B cell (primary cell): ENCODE data around the gene ARHGAP19. TPM values are rescaled to one million over a fixed set of nuclear protein-coding genes. Genes with fewer than 3 reads are reported as not detected.

Source experiments
- ATAC-seq: fragments of 200-7000 bp; cut with Tn5 transposase; one replicate; pipeline ENCODE4 v1.10.0; 2021; ENCODE audit warnings: low read depth, mild to moderate bottlenecking, moderate number of reproducible peaks, moderate library complexity
- CTCF ChIA-PET: fragments of 350-600 bp; sonication (Branson Sonifier 250); formaldehyde crosslinking; loops from one replicate; lab custom pipeline; 2021; ENCODE audit warnings: antibody characterized with exemption, inconsistent platforms; lab: Charles Lee
- POLR2A ChIA-PET: fragments of 350-600 bp; sonication (Branson Sonifier 250); formaldehyde crosslinking; loops from one replicate; lab custom pipeline; 2021; ENCODE audit warnings: antibody characterized with exemption; lab: Charles Lee
- DNase-seq: peaks from one replicate; pipeline ENCODE4 v3.0.0; 2013
- H2AFZ ChIP-seq: 2 replicates; pipeline ENCODE4 v1.6.1; 2012; ENCODE audit warnings: mild to moderate bottlenecking, low read depth, low read length; ENCODE audit not compliant: insufficient read depth, poor library complexity, severe bottlenecking
- H3K27ac ChIP-seq, 2 donors: 1 replicate in 1 of 2; 2 replicates in 1 of 2; pipeline ENCODE4 v1.5.1; 2012 to 2013; ENCODE audit warnings: low read length in 2 of 2, mild to moderate bottlenecking in 2 of 2, moderate library complexity in 1 of 2
- H3K27me3 ChIP-seq, 4 experiments: fragments of 200-600 bp in 1 of 4; sonication (generic) in 1 of 4; replicated peaks in 1 of 4; 1 replicate in 2 of 4; 2 replicates in 2 of 4; pipeline versions ENCODE4 v1.6.1 to v1.7.0; 2013 to 2016; ENCODE audit warnings: low read length in 3 of 4, mild to moderate bottlenecking in 2 of 4, mixed read lengths in 1 of 4, moderate library complexity in 1 of 4; ENCODE audit not compliant: insufficient read depth in 4 of 4, control insufficient read depth in 3 of 4; ENCODE audit errors: control extremely low read depth in 1 of 4
- H3K36me3 ChIP-seq, 2 experiments: replicated peaks in 1 of 2; 1 replicate in 1 of 2; 2 replicates in 1 of 2; pipeline versions ENCODE4 v1.6.1 to v1.7.1; 2013; ENCODE audit warnings: low read length in 1 of 2; ENCODE audit not compliant: insufficient read depth in 2 of 2, control insufficient read depth in 1 of 2; ENCODE audit errors: control extremely low read depth in 1 of 2, extremely low read depth in 1 of 2
- H3K4me1 ChIP-seq, 2 donors: fragments of 200-600 bp in 1 of 2; sonication (generic) in 1 of 2; 1 replicate in 1 of 2; 2 replicates in 1 of 2; pipeline versions ENCODE4 v1.5.1 to v1.6.1; 2013 to 2017; ENCODE audit warnings: low read length in 2 of 2; ENCODE audit not compliant: control insufficient read depth in 2 of 2, insufficient read depth in 2 of 2
- H3K4me2 ChIP-seq: replicated peaks from 2 replicates; pipeline ENCODE3; 2012; ENCODE audit warnings: mild to moderate bottlenecking, low read depth, low read length; ENCODE audit not compliant: poor library complexity, severe bottlenecking
- H3K4me3 ChIP-seq, 5 experiments: fragments of 200-600 bp in 1 of 5; sonication (generic) in 1 of 5; 1 replicate in 3 of 5; 2 replicates in 2 of 5; pipeline versions ENCODE4 v1.5.1 to v1.7.0; 2011 to 2016; ENCODE audit warnings: low read length in 4 of 5, mild to moderate bottlenecking in 4 of 5, low read depth in 2 of 5, control low read depth in 1 of 5, moderate library complexity in 1 of 5; ENCODE audit not compliant: insufficient read depth in 1 of 5; ENCODE audit errors: control extremely low read depth in 1 of 5, extremely low read depth in 1 of 5
- H3K79me2 ChIP-seq: fragments of 200-600 bp; sonication (generic); one replicate; pipeline ENCODE4 v1.6.0; 2016; ENCODE audit warnings: low read length; ENCODE audit not compliant: control insufficient read depth, insufficient read depth
- H3K9ac ChIP-seq: fragments of 200-600 bp; sonication (generic); 2 replicates; pipeline ENCODE4 v1.6.1; 2017; ENCODE audit warnings: mild to moderate bottlenecking, low read length, moderate library complexity
- H3K9me3 ChIP-seq, 3 donors: one replicate each; pipeline versions ENCODE4 v1.6.1 to v1.7.1; 2013; ENCODE audit warnings: low read length in 2 of 3; ENCODE audit not compliant: control insufficient read depth in 2 of 3, insufficient read depth in 1 of 3; ENCODE audit errors: control extremely low read depth in 1 of 3
- H4K20me1 ChIP-seq: 2 replicates; pipeline ENCODE4 v1.6.0; 2012; ENCODE audit warnings: mild to moderate bottlenecking, low read length; ENCODE audit not compliant: insufficient read depth, control insufficient read depth, poor library complexity, severe bottlenecking
- H3K27ac Mint-ChIP-seq: one replicate; pipeline ENCODE4 v1.8.0; 2021; ENCODE audit warnings: mixed read lengths
- H3K27me3 Mint-ChIP-seq: one replicate; pipeline ENCODE4 v1.8.0; 2021; ENCODE audit warnings: mixed read lengths
- H3K4me1 Mint-ChIP-seq: one replicate; pipeline ENCODE4 v1.8.0; 2021; ENCODE audit warnings: mixed read lengths
- H3K4me3 Mint-ChIP-seq: one replicate; pipeline ENCODE4 v1.8.0; 2021; ENCODE audit warnings: mixed read lengths
- H3K9me3 Mint-ChIP-seq: one replicate; pipeline ENCODE4 v1.8.0; 2022; ENCODE audit warnings: mixed read lengths; ENCODE audit not compliant: insufficient read depth
- EZH2 ChIP-seq: IDR thresholded peaks from 2 replicates; pipeline ENCODE4 v1.6.1; 2012; ENCODE audit warnings: borderline replicate concordance, low read depth, mild to moderate bottlenecking, moderate library complexity, low read length; ENCODE audit not compliant: insufficient read depth, poor library complexity, severe bottlenecking
- WGBS: methylation state at CpG from one replicate; pipeline ENCODE4 v1.1.5; 2013; ENCODE audit warnings: missing lambda C conversion rate; ENCODE audit not compliant: insufficient coverage; 5-methylcytosine and 5-hydroxymethylcytosine counted together
- intact Hi-C: fragments of 100-400 bp; cut with micrococcal nuclease; formaldehyde crosslinking; loops from one replicate; pipeline ENCODE4 v1.10.0; 2022
- polyA plus RNA-seq: library from polyadenylated mRNA; depleted of rRNA; stranded (reverse); fragments of >200 nt; gene quantifications from 2 replicates; pipeline ENCODE4 v1.2.3, GENCODE V29; 2012
- total RNA-seq, 2 donors: library from RNA; stranded (reverse); fragments of 120-200 nt in 1 of 2; gene quantifications; 1 replicate in 1 of 2; 2 replicates in 1 of 2; pipeline versions ENCODE4 v1.2.3 to v1.2.4, GENCODE V29; 2013 to 2022
- TF ChIP-seq, protein P1 (sequence below): fragments of 200-600 bp; IDR thresholded peaks from one replicate; pipeline ENCODE4 v1.8.0; 2022; ENCODE audit warnings: antibody characterized with exemption, mild to moderate bottlenecking

The ARHGAP19 gene
- total and polyA plus RNA-seq, 2 donors (not counting 1 experiment from before 2014, with no cell fraction given): 6.4 to 22.5 TPM

DNA sequence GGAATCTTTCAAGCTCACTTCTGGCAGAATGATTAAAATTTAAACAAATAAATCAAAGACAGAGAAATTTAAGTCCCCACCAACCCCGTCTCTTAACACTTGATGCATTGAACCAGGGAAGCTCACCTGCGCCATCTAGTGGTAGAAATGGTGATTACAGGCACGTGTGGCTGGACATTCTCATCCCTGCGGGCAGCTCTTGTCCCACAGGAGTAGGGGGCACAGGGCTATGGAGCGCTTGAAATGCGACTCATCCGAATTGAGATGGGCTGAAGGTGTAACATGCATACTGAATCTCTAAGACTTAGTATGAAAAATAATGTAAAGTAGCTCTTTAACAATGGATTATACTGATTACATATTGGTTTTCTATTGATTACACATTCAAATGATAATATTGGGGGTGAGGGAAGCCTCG is 81.9 kb downstream of the ARHGAP19 start:
- no peak overlapping the region for H3K9ac ChIP-seq
- no peaks in the 10 kb centered on the region for H3K9me3 ChIP-seq
- ATAC-seq (peak; percentile 51), DNase-seq (peak; percentile 80)
- no peaks in the 10 kb centered on the region for H4K20me1 ChIP-seq
- no peak overlapping the region for H3K4me2 ChIP-seq
- ChIA-PET CTCF (interaction anchor here (0.6 to 12.7 kb wide), 52 partner anchors 10 to 844 kb away, joined by 3 to 412 read pairs (median 5); no protein-coding TSS in a partner anchor), POLR2A (interaction anchor here (0.6 kb wide), 2 partner anchors 214 to 569 kb away, joined by 3 to 4 read pairs; no protein-coding TSS in a partner anchor)
- H3K4me1 Mint-ChIP-seq: peaks cover 4% of the 10 kb centered on the region
- no peaks in the 10 kb centered on the region for H3K9me3 Mint-ChIP-seq
- H3K27ac Mint-ChIP-seq: no peak overlapping the region
- intact Hi-C loops: loop anchor here (1.0 to 2.0 kb wide), 4 partner anchors 130 to 814 kb away; no protein-coding TSS in a partner anchor
- no peak overlapping the region for H2AFZ ChIP-seq
- H3K4me3 Mint-ChIP-seq: no peak overlapping the region
- no peaks in the 10 kb centered on the region for H3K79me2 ChIP-seq
- H3K4me1 ChIP-seq: no peaks in the 10 kb centered on the region
- H3K27me3 Mint-ChIP-seq: no peaks in the 10 kb centered on the region
- no peak overlapping the region for H3K27ac ChIP-seq
- no peak for TF ChIP-seq EZH2
- TF ChIP-seq, protein P1, sequence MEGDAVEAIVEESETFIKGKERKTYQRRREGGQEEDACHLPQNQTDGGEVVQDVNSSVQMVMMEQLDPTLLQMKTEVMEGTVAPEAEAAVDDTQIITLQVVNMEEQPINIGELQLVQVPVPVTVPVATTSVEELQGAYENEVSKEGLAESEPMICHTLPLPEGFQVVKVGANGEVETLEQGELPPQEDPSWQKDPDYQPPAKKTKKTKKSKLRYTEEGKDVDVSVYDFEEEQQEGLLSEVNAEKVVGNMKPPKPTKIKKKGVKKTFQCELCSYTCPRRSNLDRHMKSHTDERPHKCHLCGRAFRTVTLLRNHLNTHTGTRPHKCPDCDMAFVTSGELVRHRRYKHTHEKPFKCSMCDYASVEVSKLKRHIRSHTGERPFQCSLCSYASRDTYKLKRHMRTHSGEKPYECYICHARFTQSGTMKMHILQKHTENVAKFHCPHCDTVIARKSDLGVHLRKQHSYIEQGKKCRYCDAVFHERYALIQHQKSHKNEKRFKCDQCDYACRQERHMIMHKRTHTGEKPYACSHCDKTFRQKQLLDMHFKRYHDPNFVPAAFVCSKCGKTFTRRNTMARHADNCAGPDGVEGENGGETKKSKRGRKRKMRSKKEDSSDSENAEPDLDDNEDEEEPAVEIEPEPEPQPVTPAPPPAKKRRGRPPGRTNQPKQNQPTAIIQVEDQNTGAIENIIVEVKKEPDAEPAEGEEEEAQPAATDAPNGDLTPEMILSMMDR: peak; percentile 99
- H3K4me3 ChIP-seq: no peak overlapping the region
- 13% methylated on average over 3 of the region's 8 CpGs for WGBS
- no peaks in the 10 kb centered on the region for H3K36me3 ChIP-seq
- H3K27me3 ChIP-seq: peaks cover 0 to 9% (median 1%) of the 10 kb centered on the region in 4 experiments

DNA sequence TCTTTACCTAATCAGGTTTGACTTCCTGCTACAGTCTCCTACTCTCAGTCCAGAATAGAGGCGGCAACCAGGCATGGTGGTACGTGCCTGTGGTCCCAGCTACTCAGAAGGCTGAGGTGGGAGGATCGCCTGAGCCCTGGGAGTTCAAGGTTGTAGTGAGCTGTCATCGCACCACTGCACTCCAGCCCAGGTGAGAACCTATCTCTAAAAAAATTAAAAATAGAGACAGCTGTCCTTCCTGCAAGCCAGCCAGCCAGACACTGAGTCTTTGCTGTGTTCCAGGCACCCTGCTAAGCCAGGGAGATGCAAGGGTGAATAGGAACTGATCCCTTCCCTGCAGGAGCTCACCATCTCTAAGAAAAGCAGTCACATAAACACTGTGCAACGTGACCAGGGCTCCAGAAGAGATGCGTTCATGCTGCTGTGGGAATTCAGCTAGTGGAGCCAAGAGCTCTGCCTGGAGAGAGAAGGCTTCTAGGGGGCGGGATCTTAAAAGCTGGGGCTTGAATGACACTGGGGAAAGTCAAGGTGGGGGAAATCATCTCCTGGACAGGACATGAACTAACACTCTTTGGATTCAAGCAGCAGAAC is 84.6 kb downstream of the ARHGAP19 start:
- H2AFZ ChIP-seq: no peak overlapping the region
- CTCF ChIA-PET: interaction anchor here (1.2 to 12.7 kb wide), 8 partner anchors 9 to 813 kb away, joined by 3 to 412 read pairs (median 8); no protein-coding TSS in a partner anchor
- TF ChIP-seq, protein P1: no peak
- Mint-ChIP-seq H3K27me3 (peaks cover 4% of the 10 kb centered on the region), H3K4me3 (no peak overlapping the region), H3K4me1 (peaks cover 4% of the 10 kb centered on the region), H3K27ac (no peak overlapping the region), H3K9me3 (no peaks in the 10 kb centered on the region)
- 63% methylated on average over 4 of the region's 7 CpGs for WGBS
- DNase-seq (no peak), ATAC-seq (no peak)
- H3K27me3 ChIP-seq: peaks cover 0 to 9% (median 1%) of the 10 kb centered on the region in 4 experiments
- H3K36me3 ChIP-seq: no peaks in the 10 kb centered on the region
- no peak overlapping the region for H3K27ac ChIP-seq
- no peak overlapping the region for H3K9ac ChIP-seq
- H3K79me2 ChIP-seq: no peaks in the 10 kb centered on the region
- intact Hi-C loops: no loop called here
- H3K4me3 ChIP-seq: no peak overlapping the region
- POLR2A ChIA-PET: no interaction called here
- H3K4me1 ChIP-seq: no peaks in the 10 kb centered on the region
- H4K20me1 ChIP-seq: no peaks in the 10 kb centered on the region
- H3K9me3 ChIP-seq: peaks cover 0 to 5% (median 0%) of the 10 kb centered on the region in 3 donors
- H3K4me2 ChIP-seq: no peak overlapping the region
